ENCODE results near the gene TOM1L2.

The TOM1L2 gene

DNA sequence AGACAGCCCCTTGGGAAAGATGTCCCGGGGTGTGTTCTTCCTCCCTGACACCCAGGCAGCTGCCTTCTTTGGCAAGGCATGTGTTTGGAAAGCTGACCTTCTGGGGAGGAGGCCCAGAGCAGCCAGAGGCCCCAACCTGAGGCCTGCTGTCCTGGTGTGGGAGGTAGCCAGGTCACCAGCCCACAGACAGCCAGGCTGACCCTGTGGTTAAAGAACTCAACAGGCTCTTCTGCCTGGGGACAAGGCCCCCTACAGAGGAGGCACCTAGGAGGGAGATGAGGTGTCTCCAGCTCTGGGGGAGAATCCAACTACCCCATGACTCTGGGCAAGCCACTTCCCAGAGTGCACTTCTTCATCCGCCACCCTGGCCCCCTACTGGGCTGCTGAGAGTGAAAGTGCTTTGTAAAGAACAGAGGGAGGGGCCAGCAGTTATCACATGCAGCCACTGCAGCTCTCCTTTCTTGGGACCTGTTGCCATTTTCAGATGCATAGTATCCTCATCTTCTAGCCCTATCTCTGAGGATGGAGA is 122.3 kb downstream of the TOM1L2 start:
- peaks cover 28% of the 10 kb centered on the region for H3K4me1 ChIP-seq (ENCODE audit: insufficient read depth, low read length)
- H2AFZ ChIP-seq (ENCODE audit: low read depth, low read length): no peak overlapping the region
- no peaks in the 10 kb centered on the region for H3K36me3 ChIP-seq (ENCODE audit: insufficient read depth, low read length)
- no peaks in the 10 kb centered on the region for H3K27me3 ChIP-seq (ENCODE audit: insufficient read depth, low read length)
- no peaks in the 10 kb centered on the region for H3K9me3 ChIP-seq (ENCODE audit: low read length)
- no peak overlapping the region for H3K4me3 ChIP-seq (ENCODE audit: low read length)

DNA sequence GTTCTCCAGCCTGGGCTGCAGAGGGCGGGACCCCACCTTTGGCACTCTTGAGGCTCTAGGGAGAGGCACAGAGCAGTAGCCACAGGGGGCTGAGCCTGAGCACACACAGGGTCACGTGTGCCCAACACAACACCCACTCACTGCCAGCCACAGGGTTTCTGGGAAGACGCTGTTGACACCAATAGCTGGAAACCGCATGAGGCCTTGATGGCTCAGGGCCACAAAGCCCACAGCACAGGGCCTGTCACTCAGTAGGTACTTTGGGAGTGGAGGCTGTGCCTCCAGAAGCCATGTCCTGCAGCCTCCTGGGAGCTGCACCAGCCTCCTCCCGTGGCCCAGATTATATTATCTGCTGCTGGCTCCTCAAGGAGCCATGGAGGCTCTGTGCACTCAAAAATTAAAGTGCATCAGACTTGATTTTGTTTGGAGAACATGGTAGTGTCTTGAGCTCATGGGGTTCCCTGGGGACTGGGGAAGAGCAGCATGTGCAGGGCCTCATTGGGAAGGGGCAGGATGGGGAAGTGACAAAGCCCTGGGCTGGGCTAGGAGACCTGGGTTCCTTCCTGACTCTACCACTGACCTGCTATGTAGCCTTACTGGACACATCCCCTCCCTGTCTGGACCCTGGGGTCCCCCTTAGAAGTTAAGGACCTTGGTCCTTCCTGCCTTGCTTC is 122.9 kb downstream of the TOM1L2 start:
- Histone ChIP-seq H3K4me1 (ENCODE audit: insufficient read depth, low read length) (peaks cover 28% of the 10 kb centered on the region), H2AFZ (ENCODE audit: low read depth, low read length) (no peak overlapping the region), H3K36me3 (ENCODE audit: insufficient read depth, low read length) (no peaks in the 10 kb centered on the region), H3K27me3 (ENCODE audit: insufficient read depth, low read length) (no peaks in the 10 kb centered on the region), H3K4me3 (ENCODE audit: low read length) (no peak overlapping the region), H3K9me3 (ENCODE audit: low read length) (no peaks in the 10 kb centered on the region)

DNA sequence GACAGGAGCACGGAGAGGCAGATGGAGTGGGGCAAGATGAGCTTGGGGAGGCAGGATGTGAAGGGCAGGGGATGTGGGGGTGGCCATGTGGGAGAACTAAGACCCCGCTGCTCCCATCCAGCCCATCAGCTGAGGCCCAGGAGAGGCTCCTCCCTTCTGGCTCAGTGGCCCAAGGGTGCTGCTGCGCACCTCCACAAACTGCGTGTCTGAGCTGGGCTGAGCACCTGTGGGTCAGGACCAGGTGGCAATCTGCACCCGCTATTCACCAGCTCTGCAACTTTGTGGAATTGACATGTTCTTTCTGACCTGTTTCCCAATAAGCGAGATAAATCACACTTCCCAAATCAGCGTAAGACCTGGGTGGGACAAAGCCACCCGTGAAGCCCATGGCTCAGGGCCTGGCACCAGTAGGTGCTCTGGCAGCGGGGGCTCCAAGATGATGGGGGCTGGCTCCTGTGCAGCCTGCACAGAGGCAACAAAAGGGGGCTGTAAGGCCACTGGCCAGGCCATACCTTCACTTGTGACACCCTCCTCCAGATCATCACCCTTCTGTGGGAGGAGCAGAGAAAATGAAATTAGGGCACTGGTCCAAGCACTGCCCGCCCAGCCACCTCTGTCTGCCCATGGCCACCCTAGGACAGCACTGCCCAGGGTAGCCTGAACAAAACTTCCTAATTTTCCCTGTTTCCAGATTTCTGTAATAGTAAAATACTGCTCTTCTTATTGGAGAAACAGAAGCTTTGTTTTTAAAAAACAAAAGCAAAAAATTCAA is 123.7 kb downstream of the TOM1L2 start:
- H2AFZ ChIP-seq (ENCODE audit: low read depth, low read length): no peak overlapping the region
- no peaks in the 10 kb centered on the region for H3K9me3 ChIP-seq (ENCODE audit: low read length)
- no peak overlapping the region for H3K4me3 ChIP-seq (ENCODE audit: low read length)
- no peaks in the 10 kb centered on the region for H3K27me3 ChIP-seq (ENCODE audit: insufficient read depth, low read length)
- H3K36me3 ChIP-seq (ENCODE audit: insufficient read depth, low read length): no peaks in the 10 kb centered on the region
- peaks cover 28% of the 10 kb centered on the region for H3K4me1 ChIP-seq (ENCODE audit: insufficient read depth, low read length)

DNA sequence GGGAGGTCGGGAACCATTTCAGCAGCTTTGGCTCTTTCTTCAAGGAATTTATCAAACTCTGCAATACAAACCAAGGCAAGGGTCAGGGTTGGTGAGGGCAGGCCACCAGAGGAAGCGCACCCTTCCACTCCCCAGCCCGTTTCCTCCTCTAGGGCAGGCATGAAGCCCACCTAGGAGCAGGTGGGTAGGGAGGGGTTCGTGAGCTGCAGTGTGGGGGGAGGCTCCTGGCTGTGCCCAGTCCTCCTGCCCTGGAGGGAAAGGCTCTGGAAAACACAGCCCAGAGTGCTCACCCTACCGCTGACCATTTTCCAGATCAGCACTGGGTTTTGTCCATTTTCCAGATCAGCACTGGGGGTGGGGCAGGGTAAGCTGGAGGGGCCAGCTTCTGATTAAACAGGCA is 124.5 kb downstream of the TOM1L2 start:
- Histone ChIP-seq H3K36me3 (ENCODE audit: insufficient read depth, low read length) (no peaks in the 10 kb centered on the region), H3K4me3 (ENCODE audit: low read length) (no peak overlapping the region), H3K27me3 (ENCODE audit: insufficient read depth, low read length) (no peaks in the 10 kb centered on the region), H3K9me3 (ENCODE audit: low read length) (no peaks in the 10 kb centered on the region), H3K4me1 (ENCODE audit: insufficient read depth, low read length) (peaks cover 28% of the 10 kb centered on the region), H2AFZ (ENCODE audit: low read depth, low read length) (no peak overlapping the region)

DNA sequence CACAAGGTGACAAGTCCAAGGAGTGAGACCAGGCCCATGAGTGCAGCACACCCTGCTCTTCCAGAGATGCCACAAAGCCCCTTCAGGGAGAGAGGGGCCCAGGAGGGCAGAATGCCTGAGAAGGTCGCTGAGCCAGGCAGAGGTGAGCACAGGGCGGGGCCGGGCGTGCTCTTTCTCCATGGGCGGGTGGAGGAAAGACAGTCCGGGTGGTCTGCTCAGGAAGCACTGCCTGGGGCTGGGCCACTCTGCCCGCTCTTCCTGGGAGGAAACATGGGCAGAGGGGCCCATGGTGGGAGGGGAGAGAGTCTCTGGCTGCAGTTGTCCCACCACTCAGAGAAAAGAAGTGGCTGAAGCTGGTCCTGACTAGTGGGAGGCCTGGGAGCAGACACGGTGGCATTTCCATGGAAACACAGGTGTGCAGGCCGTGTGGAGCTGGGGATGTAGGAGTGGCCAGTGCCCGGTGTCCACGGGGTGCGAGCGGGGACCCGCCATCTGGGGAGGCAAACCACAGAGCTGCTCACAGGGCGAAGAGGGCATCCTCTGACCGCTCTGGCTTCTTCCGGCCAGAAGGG is 125.0 kb downstream of the TOM1L2 start:
- peaks cover 26% of the 10 kb centered on the region for H3K4me1 ChIP-seq (ENCODE audit: insufficient read depth, low read length)

DNA sequence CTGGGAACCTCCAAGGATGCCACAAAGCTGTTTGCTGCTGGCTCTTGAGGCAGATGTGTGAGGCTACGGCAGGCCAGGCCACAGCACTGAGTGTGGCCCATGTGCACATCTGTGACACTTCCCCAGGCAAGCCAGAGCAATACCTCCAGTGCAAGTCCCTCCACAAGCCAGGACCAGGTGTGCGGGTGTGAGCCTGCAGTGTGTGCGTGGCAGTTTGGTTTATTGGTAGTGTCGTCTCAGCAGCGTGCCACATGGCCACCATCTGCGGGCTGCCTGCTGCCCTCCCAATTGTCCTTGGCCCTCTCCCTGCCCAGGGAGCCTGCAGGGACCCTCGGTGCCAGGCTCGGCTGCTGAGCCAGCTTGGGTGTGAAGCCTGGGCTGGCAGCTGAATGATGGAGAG is 125.6 kb downstream of the TOM1L2 start:
- peaks cover 20% of the 10 kb centered on the region for H3K4me1 ChIP-seq (ENCODE audit: insufficient read depth, low read length)

More for the DNA sequence above, 125.0 kb downstream of the TOM1L2 start:
- no peak overlapping the region for H2AFZ ChIP-seq (ENCODE audit: low read depth, low read length)
- H3K4me3 ChIP-seq (ENCODE audit: low read length): no peak overlapping the region
- no peaks in the 10 kb centered on the region for H3K36me3 ChIP-seq (ENCODE audit: insufficient read depth, low read length)
- H3K9me3 ChIP-seq (ENCODE audit: low read length): no peaks in the 10 kb centered on the region
- H3K27me3 ChIP-seq (ENCODE audit: insufficient read depth, low read length): no peaks in the 10 kb centered on the region

DNA sequence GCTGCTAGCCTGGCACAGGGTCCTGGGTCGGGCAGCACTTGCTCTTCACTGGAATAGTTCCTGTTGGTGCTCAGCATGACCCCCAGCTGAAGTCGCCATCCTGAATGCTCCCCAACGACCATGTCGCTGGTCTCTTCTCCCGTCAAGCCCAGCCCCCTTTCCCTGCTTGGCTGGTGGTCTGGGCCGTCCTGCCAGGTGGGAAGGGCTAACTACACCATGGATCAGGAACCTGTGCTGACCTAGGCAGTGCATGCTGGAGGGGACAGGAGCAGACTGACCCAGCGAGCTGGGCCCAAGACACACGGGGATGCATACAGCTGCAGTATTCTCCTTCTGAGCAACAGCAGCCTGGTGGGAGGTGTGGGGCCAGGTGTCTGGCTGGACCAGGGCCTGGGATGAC is 126.2 kb downstream of the TOM1L2 start:
- Histone ChIP-seq H3K27me3 (ENCODE audit: insufficient read depth, low read length) (no peaks in the 10 kb centered on the region), H3K9me3 (ENCODE audit: low read length) (no peaks in the 10 kb centered on the region), H3K4me1 (ENCODE audit: insufficient read depth, low read length) (peaks cover 15% of the 10 kb centered on the region), H2AFZ (ENCODE audit: low read depth, low read length) (no peak overlapping the region), H3K36me3 (ENCODE audit: insufficient read depth, low read length) (no peaks in the 10 kb centered on the region), H3K4me3 (ENCODE audit: low read length) (no peak overlapping the region)

More for the DNA sequence above, 125.6 kb downstream of the TOM1L2 start:
- Histone ChIP-seq H3K4me3 (ENCODE audit: low read length) (no peak overlapping the region), H2AFZ (ENCODE audit: low read depth, low read length) (no peak overlapping the region), H3K27me3 (ENCODE audit: insufficient read depth, low read length) (no peaks in the 10 kb centered on the region), H3K36me3 (ENCODE audit: insufficient read depth, low read length) (no peaks in the 10 kb centered on the region), H3K9me3 (ENCODE audit: low read length) (no peaks in the 10 kb centered on the region)

DNA sequence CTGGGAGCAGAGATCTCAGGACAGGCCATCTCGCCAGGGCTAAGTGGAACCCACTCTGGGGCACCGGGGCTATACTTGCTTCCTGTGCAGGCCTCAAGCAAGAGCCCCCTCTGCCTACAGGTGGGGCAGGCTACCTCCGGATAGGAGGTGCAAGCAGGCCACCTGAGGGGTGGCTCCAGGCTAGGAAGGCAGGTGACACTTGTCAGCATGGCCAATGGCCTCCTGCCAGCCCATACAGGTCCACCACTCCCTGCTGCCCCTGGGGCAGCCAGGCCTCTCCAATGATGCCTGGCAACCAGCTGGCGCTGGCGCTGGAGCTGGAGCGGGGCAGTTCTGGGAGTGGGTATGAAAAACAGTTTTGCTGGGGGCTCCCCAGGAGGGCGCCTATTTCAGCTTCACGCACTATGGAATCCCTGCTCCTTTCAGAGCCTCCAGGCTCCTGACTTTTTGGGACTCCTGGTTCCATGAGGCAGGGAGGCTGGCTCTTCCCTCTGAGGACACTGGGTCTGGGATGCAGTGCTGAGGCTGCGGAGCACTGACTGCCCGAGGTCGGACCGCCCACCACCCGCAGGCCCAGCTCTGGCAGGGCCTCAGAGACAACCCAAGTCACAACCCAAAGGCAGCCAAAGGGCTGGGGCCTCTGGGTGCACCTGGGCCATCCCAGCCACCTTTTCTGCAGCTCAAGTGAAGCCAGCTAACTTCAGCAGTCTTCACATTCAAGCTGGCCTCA is 127.0 kb downstream of the TOM1L2 start:
- no peaks in the 10 kb centered on the region for H3K36me3 ChIP-seq (ENCODE audit: insufficient read depth, low read length)
- H2AFZ ChIP-seq (ENCODE audit: low read depth, low read length): no peak overlapping the region
- H3K27me3 ChIP-seq (ENCODE audit: insufficient read depth, low read length): no peaks in the 10 kb centered on the region
- no peaks in the 10 kb centered on the region for H3K9me3 ChIP-seq (ENCODE audit: low read length)
- H3K4me1 ChIP-seq (ENCODE audit: insufficient read depth, low read length): peaks cover 11% of the 10 kb centered on the region
- H3K4me3 ChIP-seq (ENCODE audit: low read length): no peak overlapping the region

DNA sequence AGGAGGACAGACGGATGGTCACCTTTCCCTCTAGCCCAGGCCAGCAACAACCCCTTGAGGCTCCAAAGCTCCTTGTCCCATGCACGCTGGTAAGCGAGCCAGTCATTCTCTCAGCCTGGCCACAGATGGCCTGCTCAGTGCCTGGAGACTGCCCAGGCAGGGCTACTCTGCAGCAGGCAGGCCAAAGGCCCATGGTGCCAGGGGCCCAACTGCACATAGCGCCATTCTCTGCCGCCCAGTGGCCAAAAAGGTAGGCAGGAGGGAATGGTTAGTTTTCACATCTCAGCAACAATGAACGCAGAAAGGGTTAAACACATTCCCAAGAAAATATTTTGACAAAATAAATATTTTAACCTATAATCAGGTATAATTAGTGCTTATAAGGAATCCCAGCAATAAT is 127.7 kb downstream of the TOM1L2 start:
- no peaks in the 10 kb centered on the region for H3K27me3 ChIP-seq (ENCODE audit: insufficient read depth, low read length)
- H2AFZ ChIP-seq (ENCODE audit: low read depth, low read length): no peak overlapping the region
- no peak overlapping the region for H3K4me3 ChIP-seq (ENCODE audit: low read length)
- peaks cover 5% of the 10 kb centered on the region for H3K4me1 ChIP-seq (ENCODE audit: insufficient read depth, low read length)
- H3K36me3 ChIP-seq (ENCODE audit: insufficient read depth, low read length): no peaks in the 10 kb centered on the region
- H3K9me3 ChIP-seq (ENCODE audit: low read length): no peaks in the 10 kb centered on the region

DNA sequence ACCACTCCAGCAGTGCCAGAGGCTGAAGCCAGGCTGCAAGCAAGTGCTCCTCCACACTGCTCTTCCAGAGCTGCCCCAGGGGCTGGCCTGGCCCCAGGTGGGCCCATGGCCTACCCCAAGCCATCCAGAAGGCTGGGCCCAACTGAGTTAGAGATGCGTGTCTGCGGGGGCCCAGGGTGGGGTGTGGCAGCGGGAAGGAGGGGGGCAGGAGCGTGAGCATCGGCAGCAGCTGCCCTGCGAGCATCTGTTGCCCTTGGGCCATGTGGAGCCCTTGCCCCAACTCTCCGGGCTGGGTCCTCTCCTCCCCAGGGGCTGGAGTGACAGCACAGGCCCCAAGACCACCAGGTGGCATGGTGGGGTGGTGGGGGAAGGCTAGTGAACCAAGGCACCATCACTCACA is 128.1 kb downstream of the TOM1L2 start:
- no peak overlapping the region for H3K4me3 ChIP-seq (ENCODE audit: low read length)
- no peaks in the 10 kb centered on the region for H3K9me3 ChIP-seq (ENCODE audit: low read length)
- no peak overlapping the region for H2AFZ ChIP-seq (ENCODE audit: low read depth, low read length)
- H3K4me1 ChIP-seq (ENCODE audit: insufficient read depth, low read length): peaks cover 5% of the 10 kb centered on the region
- no peaks in the 10 kb centered on the region for H3K27me3 ChIP-seq (ENCODE audit: insufficient read depth, low read length)
- H3K36me3 ChIP-seq (ENCODE audit: insufficient read depth, low read length): no peaks in the 10 kb centered on the region

DNA sequence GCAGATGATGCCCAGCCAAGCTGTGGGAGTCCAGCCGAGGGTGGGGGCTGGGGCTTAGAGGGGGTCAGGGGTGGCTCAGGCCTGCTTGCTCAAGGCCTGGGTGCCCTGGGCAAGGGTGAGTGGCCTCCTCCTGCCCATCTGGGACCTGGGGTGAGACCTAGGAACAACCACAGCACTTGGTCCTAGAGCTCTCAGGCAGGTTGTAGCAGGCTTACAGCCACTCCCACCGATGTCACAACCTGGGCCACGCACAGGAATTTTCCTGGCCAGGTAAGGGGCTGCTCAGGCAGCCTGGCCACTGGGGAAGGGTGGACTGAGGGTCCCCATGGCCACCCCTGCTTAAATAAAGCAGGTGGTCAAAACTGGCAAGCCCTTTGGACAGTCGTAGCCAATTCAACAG is 129.1 kb downstream of the TOM1L2 start:
- Histone ChIP-seq H3K9me3 (ENCODE audit: low read length) (no peaks in the 10 kb centered on the region), H3K4me3 (ENCODE audit: low read length) (no peak overlapping the region), H3K27me3 (ENCODE audit: insufficient read depth, low read length) (no peaks in the 10 kb centered on the region), H2AFZ (ENCODE audit: low read depth, low read length) (no peak overlapping the region), H3K36me3 (ENCODE audit: insufficient read depth, low read length) (no peaks in the 10 kb centered on the region), H3K4me1 (ENCODE audit: insufficient read depth, low read length) (peaks cover 6% of the 10 kb centered on the region)

DNA sequence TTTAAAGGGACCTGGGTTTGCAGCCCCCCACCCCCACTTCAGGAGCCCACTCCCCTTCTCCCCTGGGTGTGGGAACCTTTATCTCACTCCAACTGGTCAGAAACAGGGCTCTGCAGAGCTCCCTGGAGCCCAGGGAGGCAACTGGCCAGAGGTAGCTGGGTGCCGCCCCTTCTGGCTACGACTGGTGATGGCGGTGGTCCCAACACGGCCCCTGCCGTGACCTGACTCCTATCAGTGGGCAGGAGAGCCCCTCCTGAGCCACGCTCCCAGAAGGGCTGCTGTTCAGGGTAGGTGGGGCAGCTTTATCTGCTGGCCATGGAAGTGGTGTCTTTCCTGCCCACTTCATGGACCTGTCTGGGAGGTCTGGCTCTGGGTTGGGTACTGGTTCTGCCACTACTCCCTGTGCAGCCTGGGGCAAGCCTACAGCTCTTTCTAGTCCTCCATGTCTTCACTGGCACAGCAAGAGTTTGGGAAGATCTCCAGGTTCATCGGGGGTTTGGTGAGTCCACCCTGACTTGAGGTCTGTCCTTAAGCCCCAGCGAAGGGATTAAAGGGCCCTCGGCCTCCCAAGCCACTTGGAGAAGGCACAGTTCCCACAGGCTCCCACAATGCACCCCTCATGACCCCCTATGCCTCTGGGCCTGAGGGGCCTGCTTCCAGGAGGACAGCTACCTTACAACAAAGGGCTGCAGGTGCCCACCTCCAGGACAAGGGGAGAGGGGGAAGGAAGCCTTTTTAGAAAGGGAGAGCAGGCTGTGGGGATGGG is 129.9 kb downstream of the TOM1L2 start:
- Histone ChIP-seq H2AFZ (ENCODE audit: low read depth, low read length) (no peak overlapping the region), H3K36me3 (ENCODE audit: insufficient read depth, low read length) (no peaks in the 10 kb centered on the region), H3K27me3 (ENCODE audit: insufficient read depth, low read length) (no peaks in the 10 kb centered on the region), H3K4me3 (ENCODE audit: low read length) (no peak overlapping the region), H3K9me3 (ENCODE audit: low read length) (no peaks in the 10 kb centered on the region), H3K4me1 (ENCODE audit: insufficient read depth, low read length) (peaks cover 12% of the 10 kb centered on the region)

Data from neuron (in vitro differentiated cells).